Measurements from ENCODE around the gene TEX44.
"Not testable (repeated sequence)": the region's sequence is repeated elsewhere in the genome, so short reads cannot be mapped to it uniquely, and the experiment has no call there.

Gene TEX44

GRCh38 chr2:231592636-231593145 lies at the start of gene TEX44:
TSS of gene TEX44 (plus strand) at chr2:231592864. CDS start at chr2:231592952, 88 bp downstream.
- no peak for DNase-seq

GRCh38 chr2:231545105-231545902 lies 47.4 kb upstream of the TEX44 start:
- peak; percentile 96 for DNase-seq

GRCh38 chr2:231546014-231546715 lies 46.5 kb upstream of the TEX44 start:
- no peak for DNase-seq

GRCh38 chr2:231547315-231548110 lies 45.2 kb upstream of the TEX44 start:
- no peak for DNase-seq

GRCh38 chr2:231548752-231549151 lies 43.9 kb upstream of the TEX44 start:
- no peak for DNase-seq

GRCh38 chr2:231549446-231550239 lies 43.0 kb upstream of the TEX44 start:
- DNase-seq = no peak

- no peak for DNase-seq
Measured at GRCh38 chr2:231552752-231553151, 39.9 kb upstream of the TEX44 start.

GRCh38 chr2:231554327-231554726 lies 38.3 kb upstream of the TEX44 start:
- no peak for DNase-seq

- DNase-seq = no peak
Measured at GRCh38 chr2:231554748-231555545, 37.7 kb upstream of the TEX44 start.

GRCh38 chr2:231556496-231556895 lies 36.2 kb upstream of the TEX44 start:
- DNase-seq = not testable (repeated sequence)

- no peak for DNase-seq
Measured at GRCh38 chr2:231556981-231557380, 35.7 kb upstream of the TEX44 start.

- DNase-seq = peak; percentile 80 to 83
Measured at GRCh38 chr2:231557571-231558217, 35.0 kb upstream of the TEX44 start.

GRCh38 chr2:231563378-231563961 lies 29.2 kb upstream of the TEX44 start:
- peak; percentile 33 to 56 for DNase-seq

- DNase-seq = no peak
Measured at GRCh38 chr2:231565887-231566594, 26.6 kb upstream of the TEX44 start.

GRCh38 chr2:231567159-231567558 lies 25.5 kb upstream of the TEX44 start:
- no peak for DNase-seq

GRCh38 chr2:231568098-231568784 lies 24.4 kb upstream of the TEX44 start:
- DNase-seq = no peak

- no peak for DNase-seq
Measured at GRCh38 chr2:231568785-231569435, 23.8 kb upstream of the TEX44 start.

GRCh38 chr2:231570915-231571314 lies 21.7 kb upstream of the TEX44 start:
- DNase-seq = not testable (repeated sequence)
